Germinal center (tissue), 1 donor: Measurements from ENCODE around the gene DUSP16.
A peak's percentile ranks its signal among the peaks of the same experiment; 100 is the strongest.
"Not testable (repeated sequence)": the region's sequence is repeated elsewhere in the genome, so short reads cannot be mapped to it uniquely, and the experiment has no call there.

Source experiments
- DNase-seq: peaks from one replicate; pipeline ENCODE4 v3.0.0; 2012; ENCODE audit warnings: mixed read lengths, low spot score

Gene DUSP16

DNA sequence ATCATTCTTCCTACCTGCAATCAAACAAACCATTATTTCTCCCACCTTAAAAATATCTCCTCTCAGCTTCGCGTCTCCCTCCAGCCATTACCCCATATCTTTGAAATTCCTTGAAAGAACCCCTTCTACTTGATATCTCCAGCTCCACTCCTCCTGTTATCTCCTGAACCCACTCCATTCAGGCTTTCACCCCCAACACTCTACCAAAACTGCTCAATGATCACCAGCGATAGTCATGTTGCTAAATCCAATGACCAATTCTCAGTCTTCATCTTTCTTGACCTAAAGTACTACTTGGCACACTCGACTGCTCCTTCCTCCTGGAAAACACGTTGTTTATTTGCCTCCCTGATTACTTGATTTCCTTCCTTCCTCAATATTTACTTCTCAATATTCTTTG lies 70.1 kb downstream of the DUSP16 start:
- DNase-seq: no peak

DNA sequence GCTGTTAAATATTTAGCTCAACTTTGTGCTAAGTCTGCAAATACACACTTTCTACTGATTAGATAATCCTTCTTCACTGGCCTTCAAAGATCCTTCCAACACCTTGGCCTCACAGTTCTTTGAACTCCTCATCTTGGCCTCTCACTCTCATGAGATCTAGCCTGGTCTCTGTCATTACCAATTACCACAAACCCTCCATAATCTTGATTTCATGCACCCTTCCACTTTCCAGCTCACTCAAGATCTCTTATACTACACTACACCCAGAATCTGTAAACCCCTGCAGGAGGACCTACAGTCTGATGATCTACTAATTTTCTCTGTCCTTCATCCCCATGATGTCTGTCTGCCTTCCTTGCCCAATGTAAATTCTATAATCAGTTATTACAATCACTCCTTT lies 71.1 kb downstream of the DUSP16 start:
- no peak for DNase-seq

DNA sequence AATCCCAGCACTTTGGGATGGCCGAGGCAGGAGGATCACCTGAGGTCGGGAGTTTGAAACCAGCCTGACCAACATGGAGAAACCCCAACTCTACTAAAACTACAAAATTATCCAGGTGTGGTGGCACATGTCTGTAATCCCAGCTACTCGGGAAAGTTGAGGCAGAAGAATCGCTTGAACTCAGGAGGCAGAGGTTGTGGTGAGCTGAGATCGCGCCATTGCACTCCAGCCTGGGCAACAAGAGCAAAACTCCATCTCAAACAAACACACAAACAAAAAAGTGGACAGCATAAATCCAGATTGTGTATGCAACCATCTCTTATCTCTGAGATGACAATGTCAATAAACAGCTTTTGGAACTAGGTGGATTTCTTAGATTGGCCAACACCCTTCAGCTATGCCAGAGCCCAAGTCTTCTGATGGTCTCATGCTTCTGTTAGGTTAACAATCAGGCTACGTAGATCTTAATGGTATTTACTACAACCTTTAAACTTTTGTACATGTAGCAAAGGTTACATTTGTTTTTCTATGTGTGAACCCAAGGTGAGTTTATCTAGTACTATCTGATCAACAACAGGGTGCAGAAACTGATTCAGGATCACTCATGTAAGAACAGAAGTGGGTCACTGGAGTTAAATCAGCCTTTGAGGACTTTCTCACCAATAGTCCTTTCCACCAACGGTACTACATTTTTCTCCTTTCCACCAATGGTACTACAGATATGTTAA lies 73.7 kb downstream of the DUSP16 start:
- DNase-seq: no peak

DNA sequence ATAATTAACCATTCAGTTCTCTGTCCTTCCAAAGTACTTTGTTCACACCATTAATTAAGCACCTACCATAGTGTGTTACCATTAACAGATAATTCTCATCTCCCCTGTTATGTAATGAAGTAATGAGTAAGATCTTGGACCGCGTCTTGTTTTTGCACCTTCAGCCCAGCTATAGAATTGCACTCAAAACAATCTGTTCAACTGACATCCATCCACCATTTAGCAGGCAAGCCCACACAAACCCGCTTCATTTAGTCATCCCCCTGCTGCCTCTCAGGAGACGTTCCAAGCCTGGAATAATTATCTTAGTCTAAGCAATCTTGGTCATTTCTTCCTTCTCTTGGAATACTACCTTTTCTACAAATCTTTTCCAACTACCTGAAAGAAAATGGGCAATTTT lies 74.4 kb downstream of the DUSP16 start:
- DNase-seq: no peak

DNA sequence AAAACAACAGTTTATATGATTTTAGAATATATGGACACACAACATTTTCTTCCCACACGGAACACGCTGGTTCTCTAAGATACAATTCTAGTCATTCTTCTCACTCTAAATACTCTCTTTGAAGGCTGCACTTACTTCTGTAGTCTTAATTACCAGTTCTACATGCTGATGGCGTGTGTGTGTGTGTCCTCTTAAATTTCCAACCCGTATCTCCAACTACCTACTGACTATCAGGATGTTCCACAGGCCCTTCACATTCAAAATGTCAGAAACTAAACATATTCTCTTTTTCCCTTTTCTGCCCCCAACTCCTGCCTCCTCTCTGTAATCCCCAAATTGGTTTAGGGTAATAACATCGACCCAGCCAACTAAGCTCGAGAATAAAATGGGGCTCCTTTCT lies 75.2 kb downstream of the DUSP16 start:
- no peak for DNase-seq

DNA sequence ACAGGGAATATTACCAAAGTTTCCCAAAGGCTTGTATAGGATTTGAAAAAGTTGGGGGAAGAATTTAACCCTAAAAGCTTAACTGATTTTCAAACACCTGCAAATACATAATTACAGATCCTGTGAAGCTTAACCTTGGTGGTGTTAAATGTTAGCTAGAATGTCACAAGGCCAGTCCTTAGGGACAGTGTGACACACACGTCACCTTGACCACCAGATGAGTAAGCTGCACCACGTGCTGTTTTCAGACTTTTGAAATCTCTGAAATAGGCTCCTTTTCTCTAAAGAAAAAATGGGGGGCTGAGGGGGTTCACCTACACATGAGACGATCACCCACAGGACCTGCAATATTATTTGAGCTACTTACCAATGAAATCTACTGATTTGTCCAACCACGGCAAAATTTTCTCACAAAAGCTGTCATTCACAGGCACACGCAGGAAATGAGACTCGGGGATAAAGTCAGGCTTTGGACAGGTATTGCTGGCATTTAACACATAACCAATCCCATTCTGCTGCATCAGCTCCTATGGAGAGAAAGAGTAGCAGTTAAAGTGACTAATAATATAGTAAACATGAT lies 75.9 kb downstream of the DUSP16 start:
- no peak for DNase-seq

DNA sequence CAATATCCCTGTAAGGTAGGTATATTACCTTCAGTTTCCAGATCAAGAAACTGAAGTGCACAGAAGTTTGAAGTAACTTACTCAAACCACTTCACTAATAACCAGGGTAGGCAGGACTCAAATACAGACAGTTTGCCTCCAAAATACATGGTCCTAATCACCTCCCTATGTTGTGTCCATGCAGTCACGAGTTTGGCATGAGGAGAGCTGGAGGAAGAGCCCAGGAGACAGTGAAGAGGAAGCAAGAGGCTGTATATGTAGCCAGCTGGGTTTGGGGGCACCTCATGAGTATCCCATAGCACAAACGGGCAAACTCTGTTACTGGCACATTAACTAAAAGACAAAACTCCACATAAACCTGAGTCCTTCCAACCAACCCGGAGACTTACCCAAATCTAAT lies 79.2 kb downstream of the DUSP16 start:
- no peak for DNase-seq

DNA sequence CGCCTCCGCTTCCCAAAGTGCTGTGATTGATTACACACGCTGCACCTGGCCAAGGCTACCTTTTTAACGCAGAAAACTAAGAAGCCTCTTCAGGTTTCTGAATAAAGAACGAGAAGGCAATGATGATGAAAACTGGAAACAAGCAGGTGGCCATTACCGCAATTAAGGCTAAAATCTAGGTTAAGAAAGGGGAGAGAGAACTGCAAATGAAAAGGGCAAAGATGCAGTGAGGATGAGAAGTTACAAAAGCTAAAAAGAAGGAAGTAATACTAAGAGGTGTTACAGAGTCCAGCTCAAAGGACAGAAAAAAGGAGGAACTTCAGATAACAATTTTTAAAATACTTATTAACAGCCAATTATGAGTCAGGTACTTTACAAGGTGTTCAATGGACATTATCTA lies 79.7 kb downstream of the DUSP16 start:
- DNase-seq: peak; percentile 15

DNA sequence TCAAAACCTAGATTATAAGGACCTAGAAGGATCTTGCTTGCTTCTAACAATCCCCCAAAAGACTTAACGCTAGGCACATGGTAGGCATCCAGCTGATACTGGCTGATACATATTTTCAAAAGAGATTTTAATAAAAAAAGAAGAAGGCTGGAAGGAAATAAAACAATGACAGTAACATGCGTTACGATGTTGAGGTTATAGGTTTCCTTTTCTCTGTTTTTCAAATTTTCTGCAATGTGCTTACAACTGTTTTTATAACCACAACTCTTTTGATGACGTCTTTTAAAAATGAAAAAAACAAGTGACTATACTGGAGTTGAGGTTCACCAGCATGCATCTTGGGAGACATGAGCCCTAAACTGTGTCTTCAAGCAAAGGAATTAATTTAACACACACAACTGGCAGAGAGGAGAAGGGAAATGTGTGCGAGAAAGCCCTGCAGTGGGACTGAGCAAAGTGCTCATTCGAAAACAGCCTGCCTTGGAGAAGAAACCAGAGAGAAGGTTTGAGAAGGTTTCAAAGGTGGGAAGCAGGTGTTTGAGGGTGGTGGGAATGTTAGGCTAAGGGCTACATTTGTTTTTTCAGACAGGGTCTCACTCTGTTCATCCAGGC lies 80.4 kb downstream of the DUSP16 start:
- no peak for DNase-seq

DNA sequence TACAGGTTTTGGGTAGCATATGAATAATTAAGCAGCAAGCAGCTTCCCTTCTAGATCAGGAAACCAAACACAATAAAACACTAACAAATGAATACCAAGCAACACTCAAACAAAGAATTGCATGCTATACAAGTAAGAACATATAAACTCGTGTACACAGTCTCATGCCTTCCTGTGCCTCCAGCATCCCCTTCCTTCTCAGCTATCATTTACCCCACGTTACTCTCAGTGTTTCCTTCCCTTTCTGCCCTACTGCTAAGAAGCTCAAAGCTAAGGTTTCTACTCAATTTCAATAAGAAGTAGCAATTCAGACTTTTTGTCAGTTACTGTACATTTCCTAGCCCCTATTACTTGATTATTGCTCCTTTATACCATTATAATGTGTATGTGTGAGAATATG lies 81.0 kb downstream of the DUSP16 start:
- DNase-seq: no peak

DNA sequence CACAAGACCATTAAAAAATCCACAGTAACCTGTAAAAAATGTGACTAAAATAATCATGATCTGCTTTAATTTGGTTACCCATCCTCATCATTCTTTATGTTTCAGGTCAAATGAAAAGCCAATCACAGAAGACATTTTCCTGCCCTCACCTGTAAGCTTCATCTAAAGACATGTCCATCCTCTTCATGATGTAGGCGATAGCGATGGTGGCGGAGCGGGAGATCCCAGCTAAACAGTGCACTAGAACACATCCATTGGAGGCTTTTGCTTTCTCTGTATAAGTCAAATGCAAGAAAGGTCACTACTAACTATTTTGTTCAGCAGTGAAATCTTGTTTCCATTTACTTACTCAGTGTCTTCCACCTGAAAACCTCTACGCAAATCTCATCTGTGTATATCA lies 82.6 kb downstream of the DUSP16 start:
- DNase-seq: no peak

DNA sequence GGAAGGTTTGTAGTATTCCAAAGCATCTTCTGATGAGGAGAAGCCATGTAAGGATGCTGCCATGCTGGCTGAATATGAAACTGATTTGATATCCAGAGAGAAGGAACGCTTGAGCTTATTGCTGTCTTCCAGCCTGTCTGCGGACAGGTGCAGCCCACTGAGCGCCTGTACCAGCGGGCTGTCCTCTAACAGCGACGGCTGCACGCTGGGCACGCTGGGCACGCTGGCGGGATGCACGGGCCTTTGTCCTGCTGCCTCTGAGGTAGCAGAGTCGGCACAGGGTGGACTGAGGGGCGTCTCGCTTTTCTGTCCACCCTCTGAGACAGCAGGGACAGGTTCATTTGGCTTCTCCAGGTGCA lies 85.2 kb downstream of the DUSP16 start:
- DNase-seq: no peak

DNA sequence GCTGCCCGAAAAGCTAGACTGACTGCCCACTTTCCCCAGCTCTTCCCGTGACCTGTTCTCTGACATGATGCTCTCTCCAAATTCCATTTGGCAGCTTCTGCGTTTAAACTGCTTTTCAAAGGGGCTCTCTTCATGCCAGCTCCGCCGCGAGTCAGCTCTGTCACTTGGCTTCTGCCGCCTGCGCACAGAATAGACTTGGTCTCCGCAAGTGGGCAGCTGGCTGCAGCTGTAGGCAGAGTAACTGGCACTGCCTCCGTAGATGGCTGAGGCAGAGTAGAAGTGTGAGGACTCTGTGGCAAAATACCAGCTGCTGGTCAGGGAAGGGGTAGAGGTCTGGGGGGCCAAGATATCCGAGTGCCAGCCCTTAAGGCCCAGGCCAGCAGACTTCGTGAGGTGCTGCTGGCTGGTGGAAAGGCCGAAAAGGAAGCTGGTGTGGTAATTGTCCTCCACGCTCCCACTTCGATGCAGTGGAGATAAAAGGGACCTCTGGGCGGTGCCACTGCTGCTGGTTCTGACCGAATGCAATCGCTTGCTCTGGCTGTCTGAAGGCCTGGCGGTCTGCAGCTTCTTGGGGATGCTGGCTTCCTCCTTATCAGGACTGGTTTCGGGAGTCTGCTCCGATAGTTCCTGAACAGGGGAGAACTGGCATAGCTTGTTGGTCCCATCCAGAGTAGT lies 85.7 kb downstream of the DUSP16 start:
- no peak for DNase-seq

DNA sequence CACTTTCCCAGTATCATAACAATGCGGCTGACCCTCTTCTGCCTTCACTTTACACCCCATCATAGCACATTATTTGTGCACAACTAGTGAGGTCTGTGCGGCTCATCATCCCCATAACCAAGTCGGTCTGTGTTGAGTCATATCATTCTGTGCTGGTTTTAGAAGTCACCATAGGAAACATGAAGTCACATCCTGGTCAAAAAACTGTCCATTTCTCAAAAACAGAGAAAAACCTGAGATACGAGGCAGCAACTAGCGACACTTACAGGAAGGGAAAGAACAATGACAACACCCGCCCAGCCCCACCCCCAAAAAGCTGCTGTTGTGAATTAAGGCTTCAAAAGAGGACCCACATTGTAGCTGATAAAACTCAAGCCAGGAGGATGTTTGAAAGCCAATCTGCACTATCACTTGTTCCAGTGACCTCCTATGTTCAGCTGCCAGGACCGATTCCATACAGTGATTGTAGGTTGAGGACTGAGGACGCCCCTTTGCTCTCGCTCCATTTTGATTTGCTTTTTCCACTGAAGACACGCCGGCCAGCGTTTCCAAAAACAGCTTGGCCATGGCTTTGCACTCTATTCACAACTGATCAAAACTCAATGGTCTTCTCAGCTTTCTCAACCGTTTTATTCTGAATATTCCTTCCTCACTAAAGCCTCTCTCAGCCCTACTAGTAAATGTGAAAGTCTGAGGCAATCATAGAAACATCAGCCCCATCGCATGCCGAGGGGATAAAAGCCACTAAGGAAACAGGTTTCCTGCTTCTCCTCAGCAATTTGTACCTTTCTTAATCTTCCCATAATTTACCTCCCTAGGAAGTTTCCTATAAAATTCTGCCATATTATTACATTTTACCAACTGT lies 87.5 kb downstream of the DUSP16 start:
- no peak for DNase-seq

DNA sequence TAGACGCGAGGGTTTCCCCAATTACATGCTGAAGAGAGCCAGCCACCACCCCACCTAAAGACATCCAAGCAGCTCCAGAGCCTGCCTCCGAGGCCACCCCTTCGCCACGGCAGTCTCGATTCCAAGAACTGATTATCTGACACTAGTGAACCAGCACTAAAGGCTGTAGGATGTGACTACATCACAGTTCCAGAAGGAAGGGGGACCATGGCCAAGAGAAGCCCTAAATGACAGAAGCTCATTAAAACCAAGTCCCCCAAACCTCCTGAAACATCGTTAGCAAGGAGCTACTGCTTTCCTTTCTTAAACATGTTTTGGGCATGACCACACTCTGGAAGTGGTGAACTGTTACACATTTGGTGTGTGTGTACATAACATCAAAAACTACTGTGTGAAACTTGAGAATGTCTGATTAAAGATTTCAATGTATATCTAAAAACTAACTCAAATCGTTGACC lies 88.2 kb downstream of the DUSP16 start:
- no peak for DNase-seq

DNA sequence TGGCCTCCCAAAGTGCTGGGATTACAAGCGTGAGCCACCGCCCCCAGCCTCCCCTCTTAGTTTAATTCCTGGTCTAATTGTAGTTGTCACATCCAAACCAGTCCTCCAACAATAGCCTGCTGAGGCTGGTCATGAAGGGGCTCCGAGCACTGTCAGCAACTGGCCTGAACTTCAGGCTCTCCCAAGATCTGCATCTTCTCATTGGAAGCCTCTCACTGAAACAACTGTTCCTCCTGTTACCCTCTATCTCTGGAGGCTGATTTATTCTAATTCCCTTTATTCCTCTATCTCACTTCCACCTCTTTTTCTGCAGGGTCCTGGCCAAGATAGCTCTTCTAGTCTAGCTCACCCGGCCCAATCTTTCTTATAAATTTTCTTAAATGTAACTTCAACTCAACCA lies 89.4 kb downstream of the DUSP16 start:
- no peak for DNase-seq

DNA sequence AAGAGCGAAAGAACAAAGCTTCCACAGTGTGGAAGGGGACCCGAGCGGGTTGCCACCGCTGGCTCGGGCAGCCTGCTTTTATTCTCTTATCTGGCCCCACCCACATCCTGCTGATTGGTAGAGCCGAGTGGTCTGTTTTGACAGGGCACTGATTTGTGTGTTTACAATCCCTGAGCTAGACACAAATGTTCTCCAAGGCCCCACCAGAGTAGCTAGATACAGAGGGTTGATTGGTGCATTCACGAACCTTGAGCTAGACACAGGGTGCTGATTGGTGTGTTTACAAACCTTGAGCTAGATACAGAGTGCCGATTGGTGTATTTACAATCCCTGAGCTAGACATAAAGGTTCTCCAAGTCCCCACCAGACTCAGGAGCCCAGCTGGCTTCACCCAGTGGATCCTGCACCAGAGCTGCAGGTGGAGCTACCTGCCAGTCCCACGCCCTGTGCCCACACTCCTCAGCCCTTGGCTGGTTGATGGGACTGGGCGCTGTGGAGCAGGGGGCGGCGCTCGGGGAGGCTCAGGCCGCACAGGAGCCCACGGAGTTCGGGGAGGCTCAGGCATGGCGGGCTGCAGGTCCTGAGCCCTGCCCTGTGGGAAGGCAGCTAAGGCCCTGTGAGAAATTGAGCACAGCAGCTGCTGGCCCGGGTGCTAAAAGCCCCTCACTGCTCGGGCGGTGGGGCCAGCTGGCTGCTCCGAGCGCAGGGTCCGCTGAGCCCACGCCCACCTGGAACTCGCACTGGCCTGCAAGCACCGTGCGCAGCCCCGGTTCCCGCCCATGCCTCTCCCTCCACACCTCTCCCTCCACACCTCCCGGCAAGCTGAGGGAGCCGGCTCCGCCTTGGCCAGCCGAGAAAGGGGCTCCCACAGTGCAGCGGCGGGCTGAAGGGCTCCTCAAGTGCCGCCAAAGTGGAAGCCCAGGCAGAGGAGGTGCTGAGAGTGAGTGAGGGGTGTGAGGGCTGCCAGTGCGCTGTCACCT lies 90.4 kb downstream of the DUSP16 start:
- not testable (repeated sequence) for DNase-seq

DNA sequence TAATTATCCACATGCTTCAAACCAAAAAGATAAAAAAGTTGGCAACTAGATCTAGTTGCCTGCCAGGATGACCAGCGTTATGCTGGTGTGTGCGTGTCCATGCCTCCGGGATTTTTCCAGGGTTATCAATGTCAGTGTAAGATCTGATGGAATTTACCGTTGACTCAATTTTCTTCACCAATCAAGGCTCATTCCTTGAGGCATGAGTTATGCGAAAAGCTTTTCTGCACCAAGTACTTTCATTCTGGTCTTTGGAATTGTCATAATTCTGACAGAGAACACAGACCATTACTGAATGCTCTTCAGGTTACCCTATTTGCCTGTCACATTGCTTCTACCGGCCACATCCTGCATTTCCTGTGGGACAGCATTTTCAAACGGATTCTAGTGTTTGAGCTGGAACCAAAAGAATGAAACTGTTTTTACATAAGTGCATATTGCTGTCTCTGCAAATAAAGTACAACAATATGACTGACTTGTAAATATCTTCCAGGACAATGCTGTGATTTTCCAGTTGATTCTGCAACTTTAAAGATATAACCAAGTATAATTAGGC lies 91.8 kb downstream of the DUSP16 start:
- no peak for DNase-seq

DNA sequence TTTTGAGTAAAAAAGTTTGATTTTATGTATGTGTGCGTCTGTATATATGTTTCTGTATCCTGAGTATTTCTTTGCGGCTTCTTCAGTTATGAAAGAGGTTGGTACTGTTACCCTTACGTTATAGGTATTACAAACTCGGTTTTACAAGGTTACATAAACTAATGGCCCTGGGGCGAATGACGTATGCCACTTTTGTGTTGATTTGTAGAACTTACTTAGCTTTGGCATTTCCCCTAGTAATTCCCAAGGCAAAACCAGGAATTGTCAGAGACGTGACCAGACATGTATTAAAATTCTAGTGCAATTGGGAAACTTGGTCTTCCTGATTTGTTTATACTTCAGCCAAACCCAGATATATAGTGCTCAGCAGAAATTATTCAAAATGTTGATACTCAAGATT lies 93.3 kb downstream of the DUSP16 start:
- no peak for DNase-seq

DNA sequence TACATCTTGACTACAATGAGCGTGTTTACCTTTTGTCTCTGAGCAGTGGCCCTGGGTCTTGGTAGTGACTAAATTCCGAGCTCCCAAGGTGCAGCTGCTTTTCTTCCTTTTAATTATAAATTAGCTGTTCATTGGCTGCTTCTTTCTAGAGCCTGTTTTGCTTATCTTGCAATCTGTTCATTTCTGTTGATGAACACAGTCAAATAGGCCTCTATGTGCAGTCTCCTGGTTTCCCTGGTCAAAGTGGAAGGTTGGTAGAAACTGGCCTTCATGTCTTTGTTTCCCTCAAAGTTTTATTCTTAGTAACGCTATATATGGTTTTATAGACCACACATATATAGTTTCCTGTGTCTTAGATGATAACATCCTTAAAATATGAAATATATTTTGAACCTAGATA lies 94.1 kb downstream of the DUSP16 start:
- DNase-seq: no peak
